NCI-H510A (cell line): Measurements from ENCODE around the gene ZNF518A.

Experiments used
- DNase-seq: peaks from one replicate; lab custom pipeline; 2025; lab: John Stamatoyannopoulos, UW

ZNF518A gene, protein sequence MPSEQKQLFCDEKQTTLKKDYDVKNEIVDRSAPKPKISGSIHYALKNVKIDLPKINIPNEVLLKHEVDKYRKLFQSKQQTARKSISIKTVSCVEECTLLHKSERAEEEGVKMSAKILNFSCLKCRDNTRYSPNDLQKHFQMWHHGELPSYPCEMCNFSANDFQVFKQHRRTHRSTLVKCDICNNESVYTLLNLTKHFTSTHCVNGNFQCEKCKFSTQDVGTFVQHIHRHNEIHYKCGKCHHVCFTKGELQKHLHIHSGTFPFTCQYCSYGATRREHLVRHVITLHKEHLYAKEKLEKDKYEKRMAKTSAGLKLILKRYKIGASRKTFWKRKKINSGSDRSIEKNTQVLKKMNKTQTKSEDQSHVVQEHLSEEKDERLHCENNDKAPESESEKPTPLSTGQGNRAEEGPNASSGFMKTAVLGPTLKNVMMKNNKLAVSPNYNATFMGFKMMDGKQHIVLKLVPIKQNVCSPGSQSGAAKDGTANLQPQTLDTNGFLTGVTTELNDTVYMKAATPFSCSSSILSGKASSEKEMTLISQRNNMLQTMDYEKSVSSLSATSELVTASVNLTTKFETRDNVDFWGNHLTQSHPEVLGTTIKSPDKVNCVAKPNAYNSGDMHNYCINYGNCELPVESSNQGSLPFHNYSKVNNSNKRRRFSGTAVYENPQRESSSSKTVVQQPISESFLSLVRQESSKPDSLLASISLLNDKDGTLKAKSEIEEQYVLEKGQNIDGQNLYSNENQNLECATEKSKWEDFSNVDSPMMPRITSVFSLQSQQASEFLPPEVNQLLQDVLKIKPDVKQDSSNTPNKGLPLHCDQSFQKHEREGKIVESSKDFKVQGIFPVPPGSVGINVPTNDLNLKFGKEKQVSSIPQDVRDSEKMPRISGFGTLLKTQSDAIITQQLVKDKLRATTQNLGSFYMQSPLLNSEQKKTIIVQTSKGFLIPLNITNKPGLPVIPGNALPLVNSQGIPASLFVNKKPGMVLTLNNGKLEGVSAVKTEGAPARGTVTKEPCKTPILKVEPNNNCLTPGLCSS (N-terminal part only)

GRCh38 chr10:96129387-96130325 lies at the start of gene ZNF518A:
TSS of gene ZNF518A (plus strand) at chr10:96130297. CDS start at chr10:96156323, 26,026 bp downstream.
- peak; percentile 96 for DNase-seq

- peak; percentile 29 for DNase-seq
Measured at GRCh38 chr10:96082153-96082552, 47.9 kb upstream of the ZNF518A start.

DNA sequence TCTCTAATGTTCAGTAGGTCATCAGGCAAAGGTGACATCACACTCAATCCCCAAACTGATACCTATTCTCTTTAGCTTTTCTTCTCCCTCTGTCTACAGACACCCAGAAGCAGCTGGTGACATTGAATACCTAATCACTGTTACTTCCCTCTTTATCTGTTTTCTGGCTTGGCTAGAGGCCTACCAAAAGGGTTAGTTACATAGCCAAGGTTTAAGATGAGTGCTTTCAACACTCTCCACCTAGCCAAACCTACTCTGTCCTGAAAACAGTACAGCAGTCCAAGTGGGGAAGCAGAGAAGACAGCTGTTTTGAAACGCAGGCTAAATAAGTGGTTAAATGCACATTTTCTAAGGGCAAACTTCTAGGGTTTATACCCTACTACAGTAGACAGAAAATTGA lies 47.3 kb upstream of the ZNF518A start:
- no peak for DNase-seq

- DNase-seq, result no peak
Measured at GRCh38 chr10:96089116-96089515, 41.0 kb upstream of the ZNF518A start.

DNA sequence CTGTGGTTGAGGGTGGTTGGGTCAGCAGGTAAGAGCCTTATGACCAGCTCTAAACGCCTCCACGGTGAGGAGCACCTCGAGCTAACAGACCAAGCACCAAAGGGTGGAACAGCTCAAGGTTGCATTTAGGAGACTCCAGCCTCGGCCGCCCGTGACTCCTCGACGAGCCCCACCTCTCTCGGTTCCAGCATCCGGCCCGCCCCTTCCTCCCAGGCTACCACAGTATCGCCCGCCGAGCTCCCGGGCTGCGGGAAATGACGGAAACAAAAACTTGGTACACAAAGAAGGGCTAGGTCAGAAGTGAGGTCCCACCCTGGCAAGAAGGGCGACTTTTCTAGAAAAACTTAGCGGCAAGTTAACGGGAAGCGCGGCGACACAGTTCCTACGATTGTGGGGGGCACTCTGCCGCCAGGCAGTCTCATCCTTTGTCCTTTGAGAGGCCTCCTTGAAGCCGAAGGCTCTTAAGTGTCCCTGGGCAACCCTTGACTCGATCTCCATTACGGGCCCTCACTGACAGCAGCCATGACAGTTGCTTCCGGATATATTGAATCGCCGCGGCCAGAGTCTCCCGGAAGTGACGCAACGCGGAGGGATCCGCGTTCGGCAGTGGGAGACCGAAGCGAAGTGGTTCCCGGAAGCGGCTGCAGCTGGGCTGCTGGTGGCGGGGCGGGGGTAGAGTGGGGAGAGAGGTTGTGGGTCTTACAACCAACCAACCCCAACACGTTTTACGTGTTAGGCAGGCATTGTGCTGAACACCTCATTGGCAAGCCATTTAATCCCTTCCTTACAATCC lies 40.2 kb upstream of the ZNF518A start:
- peak; percentile 96 for DNase-seq

- DNase-seq, result no peak
Measured at GRCh38 chr10:96090463-96090800, 39.7 kb upstream of the ZNF518A start.

DNA sequence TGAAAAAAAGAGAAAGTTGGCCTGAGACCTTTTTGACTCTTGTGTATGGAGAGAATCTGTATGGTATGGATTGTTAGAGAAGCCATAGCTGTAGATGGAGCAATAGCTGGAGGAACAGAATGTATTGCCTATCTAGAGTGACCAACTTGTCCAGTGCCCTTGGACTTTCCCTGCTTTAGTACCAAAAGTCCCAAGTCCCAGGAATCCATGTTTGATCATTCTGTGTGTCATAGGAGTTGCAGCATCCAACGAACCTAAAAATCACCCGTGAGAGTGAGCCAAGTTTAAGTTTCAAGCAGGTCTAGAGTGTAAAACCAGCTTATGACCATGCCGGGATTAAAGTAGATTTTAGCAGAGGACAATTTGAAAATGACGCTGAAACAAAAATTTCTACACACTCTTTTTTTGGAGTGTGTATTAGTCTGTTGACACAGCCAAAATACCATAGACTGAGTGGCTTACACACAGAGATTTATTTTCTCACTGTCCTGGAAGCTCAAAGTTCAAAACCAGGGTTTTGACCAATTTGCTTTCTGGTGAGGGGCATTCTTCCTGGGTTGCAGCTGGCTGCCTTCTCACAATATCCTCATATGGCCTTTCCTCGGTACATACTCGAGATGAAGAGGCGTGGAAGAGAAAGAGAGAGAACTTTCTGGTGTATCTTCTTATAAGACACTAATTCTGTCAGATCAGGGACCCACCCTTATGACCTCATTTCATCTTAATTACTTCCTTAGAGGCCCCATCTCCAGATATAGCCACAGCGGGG lies 36.9 kb upstream of the ZNF518A start:
- DNase-seq, result no peak

DNA sequence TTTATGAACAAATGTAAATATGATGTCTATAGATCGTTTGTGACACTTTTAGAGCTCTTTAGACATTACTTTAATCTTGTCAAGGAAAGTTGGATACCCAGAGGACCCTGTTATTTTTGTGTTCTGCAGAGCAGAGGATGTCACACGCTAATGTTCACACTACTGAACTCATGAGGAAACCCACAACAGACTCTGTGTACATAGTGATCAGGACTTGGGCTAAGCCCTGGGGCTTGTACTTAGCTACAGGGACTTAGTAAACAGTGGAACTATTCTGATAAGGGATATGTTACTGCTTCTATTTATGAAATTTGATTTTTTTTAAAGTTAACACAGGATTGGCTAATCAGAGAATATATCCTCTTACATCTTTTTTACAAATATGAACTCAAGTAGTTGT lies 36.1 kb upstream of the ZNF518A start:
- no peak for DNase-seq

DNA sequence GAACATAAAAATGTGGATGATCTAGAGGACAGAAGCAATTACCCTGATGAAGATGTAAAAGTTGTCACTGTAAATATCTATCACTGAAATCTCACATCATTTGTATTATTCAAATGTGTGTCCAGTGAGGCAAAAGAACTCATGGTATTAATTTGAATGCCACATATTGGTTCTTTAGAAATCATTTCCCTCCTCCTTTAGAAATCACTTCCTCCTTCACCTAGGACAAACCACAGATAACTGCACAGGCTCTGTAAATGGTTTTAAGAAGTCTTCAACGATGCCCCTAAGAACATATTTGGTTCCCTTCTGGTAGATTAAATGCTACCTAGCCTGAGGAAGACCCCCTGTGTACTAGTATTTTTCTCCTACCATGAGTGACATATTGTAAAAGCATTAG lies 33.1 kb upstream of the ZNF518A start:
- no peak for DNase-seq

DNA sequence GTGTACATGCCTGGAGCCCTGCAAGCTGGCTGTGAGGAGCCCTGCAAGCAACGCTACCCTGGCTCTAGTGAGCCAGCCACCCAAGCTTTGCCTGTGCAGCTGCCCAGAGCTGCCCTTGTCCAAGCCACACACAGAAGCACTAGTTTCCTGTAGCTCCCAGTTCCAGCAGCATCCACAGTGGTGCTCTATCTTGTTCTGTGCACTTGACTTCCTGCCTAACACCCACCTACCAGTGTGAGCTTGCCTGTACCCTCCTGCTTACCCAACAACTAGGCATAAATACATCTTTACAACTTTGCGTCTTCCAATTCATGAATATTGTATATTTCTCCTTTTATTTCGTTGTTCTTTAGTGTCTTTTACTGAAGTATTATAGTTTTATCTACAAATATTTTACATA lies 32.2 kb upstream of the ZNF518A start:
- no peak for DNase-seq

DNA sequence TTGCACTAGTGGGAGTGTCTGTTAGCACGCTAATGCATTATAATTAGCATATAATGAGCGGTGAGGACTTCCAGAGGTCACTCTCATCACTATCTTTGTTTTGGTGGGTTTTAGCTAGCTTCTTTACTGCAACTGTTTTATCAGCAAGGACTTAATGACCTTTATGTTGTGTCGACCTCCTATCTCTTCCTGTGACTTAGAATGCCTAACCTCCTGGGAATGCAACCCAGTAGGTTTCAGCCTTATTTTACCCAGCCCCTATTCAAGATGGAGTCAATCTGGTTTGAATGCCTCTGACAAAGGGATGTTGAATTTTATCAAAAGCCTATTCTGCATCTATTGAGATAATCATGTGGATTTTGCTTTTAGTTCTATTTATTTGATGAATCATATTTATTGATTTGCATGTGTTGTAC lies 22.5 kb upstream of the ZNF518A start:
- DNase-seq, result no peak

DNA sequence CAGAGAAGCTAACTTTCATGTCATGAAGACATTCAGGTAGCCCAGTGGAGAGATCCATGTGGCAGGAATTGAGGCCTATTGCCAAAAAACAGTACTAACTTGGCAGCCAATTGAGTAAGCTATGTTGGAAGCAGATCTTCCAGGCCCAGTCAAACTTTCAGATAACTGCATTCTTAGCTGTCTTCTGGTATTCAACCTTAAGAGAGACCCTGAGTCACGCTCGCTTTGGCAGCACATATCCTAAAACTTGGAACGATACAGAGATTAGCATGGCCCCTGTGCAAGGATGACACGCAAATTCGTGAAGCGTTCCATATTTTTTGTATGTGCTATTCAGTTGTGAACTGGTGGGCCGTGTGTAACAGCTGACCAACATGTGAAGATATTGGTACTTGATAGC lies 17.6 kb upstream of the ZNF518A start:
- no peak for DNase-seq

DNA sequence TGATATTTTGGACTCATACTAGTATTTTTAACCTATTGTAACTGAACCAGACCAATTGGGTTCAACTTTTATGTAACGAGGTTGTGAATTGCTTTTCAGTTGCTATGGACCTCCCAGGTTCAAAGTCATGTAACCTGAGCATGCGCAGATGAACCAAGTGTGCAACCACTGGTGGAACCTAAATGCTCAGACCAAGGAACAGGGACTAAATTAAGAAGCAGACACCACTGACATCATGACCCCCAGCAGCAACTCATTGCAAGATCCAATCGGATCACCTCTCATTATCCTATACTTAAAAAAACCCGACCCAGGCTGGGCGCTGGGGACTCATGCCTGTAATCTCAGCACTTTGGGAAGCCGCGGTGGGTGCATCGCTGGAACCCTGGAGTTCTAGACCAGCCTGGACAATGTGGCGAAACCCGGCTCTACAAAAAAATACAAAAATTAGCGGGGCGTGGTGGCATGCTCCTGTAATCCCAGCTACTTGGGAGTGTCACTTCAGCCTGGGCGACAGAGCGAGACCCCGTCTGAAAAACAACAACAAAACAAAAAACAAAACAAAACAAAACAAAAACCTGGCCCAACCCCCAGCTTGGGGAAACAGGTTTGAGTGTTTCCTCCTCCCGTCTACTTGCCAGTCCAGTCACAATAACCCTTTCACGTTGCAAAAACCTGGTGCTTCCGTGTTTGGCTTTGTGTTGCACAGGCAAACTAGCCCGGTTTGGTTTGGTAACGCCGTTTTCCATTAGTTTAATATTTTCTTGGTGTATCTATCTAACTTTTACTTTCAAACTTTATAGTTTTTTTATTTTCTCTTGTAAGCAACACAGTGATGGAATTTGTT lies 11.3 kb upstream of the ZNF518A start:
- DNase-seq, result peak; percentile 2

- no peak for DNase-seq
Measured at GRCh38 chr10:96122824-96123223, 7.3 kb upstream of the ZNF518A start.

- DNase-seq, result peak; percentile 54
Measured at GRCh38 chr10:96124230-96125141, 5.6 kb upstream of the ZNF518A start.

- DNase-seq, result no peak
Measured at GRCh38 chr10:96125142-96125515, 5.0 kb upstream of the ZNF518A start.

DNA sequence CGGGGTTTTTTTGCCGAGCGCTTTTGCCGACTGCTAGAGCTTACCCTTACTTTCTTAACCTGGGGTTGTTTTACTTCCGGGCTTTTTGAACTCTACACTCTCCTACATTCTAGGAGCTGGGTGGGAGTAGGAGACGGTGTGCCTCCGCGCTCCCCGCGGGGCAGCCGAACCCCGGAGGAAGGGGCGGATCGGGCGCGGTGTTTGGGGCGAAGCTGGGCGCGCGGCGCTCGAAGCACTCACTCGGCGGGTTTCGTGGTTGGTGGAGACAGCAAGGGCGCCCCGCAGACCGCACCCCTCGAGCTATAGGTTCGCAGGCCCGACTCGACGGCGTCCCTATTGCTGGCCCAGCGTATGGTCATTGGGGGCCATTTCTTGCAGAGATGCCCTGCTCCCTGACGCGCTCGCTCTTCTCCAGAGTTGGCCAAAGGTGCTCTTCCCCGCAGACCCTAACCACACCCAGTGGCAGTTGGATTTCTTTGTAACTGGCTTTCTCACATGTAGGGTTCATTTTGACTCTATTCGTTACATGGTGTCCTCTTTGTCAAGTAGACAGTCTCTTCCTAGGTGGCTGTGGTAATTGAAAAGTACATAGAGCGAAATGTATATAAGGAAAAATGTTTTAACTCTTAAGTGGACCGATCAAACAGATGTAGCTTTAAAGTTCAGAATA lies 364 bp downstream of the ZNF518A start:
- peak; percentile 83 for DNase-seq

- DNase-seq, result no peak
Measured at GRCh38 chr10:96131621-96132020, 1.5 kb downstream of the ZNF518A start.
